GM12878 (cell line): ENCODE data around the gene ATG9B. TPM values are rescaled to one million over a fixed set of nuclear protein-coding genes. Genes with fewer than 3 reads are reported as not detected.

ENCODE experiments used
- ATAC-seq: fragments of 200-7000 bp; cut with Tn5 transposase; 3 replicates; pipeline ENCODE4 v1.9.1; 2020; ENCODE audit warnings: mild to moderate bottlenecking, moderate library complexity
- BruUV-seq: library from RNA; stranded (reverse); fragments of 400-500 nt; replicated peaks from 2 replicates; lab custom pipeline; 2021; lab: Mats Ljungman, UMichigan
- CTCF ChIA-PET: fragments of 300-600 bp; sonication (Branson Sonifier 250); formaldehyde crosslinking; extraction: SDS; loops from one replicate; lab custom pipeline; 2021; ENCODE audit warnings: inconsistent platforms; lab: Yijun Ruan, JAX
- POLR2A ChIA-PET: fragments of 350-600 bp; formaldehyde crosslinking; extraction: SDS; loops from one replicate; lab custom pipeline; 2021; ENCODE audit warnings: inconsistent platforms; lab: Charles Lee
- RAD21 ChIA-PET: fragments of 300-600 bp; sonication (Branson Sonifier 250); formaldehyde crosslinking; loops from one replicate; lab custom pipeline; 2023; ENCODE audit warnings: antibody characterized with exemption; ENCODE audit not compliant: unreplicated experiment; lab: Charles Lee
- SMC1A ChIA-PET: fragments of 300-600 bp; sonication (Branson Sonifier 250); formaldehyde crosslinking; loops from one replicate; lab custom pipeline; 2023; ENCODE audit not compliant: unreplicated experiment, uncharacterized antibody; lab: Charles Lee
- DNase-seq: peaks from one replicate; pipeline ENCODE4 v3.0.0-alpha.2; 2011; ENCODE audit warnings: low read depth, low spot score
- FAIRE-seq: peaks from 3 replicates; lab custom pipeline; 2011; peaks lifted over from hg19 to GRCh38; lab: Jason Lieb, UNC
- H2AFZ ChIP-seq: 2 replicates; pipeline ENCODE4 v1.6.0; 2011; ENCODE audit warnings: low read depth, low read length, control low read depth; ENCODE audit not compliant: control insufficient read depth
- H3K27ac ChIP-seq: 2 replicates; pipeline ENCODE4 v1.5.1; 2011; ENCODE audit warnings: control low read depth; ENCODE audit not compliant: control insufficient read depth, insufficient read depth
- H3K27me3 ChIP-seq, 2 experiments: replicated peaks in 1 of 2; 2 replicates each; pipeline versions ENCODE4 v1.6.0 to v1.6.1; 2011; ENCODE audit warnings: low read length in 1 of 2; ENCODE audit not compliant: control insufficient read depth in 2 of 2, insufficient read depth in 2 of 2
- H3K36me3 ChIP-seq, 2 experiments: 2 replicates each; pipeline ENCODE4 v1.5.1; 2011; ENCODE audit warnings: low read length in 1 of 2; ENCODE audit not compliant: control insufficient read depth in 2 of 2, insufficient read depth in 2 of 2
- H3K4me1 ChIP-seq: 2 replicates; pipeline ENCODE4 v1.6.1; 2011; ENCODE audit warnings: mild to moderate bottlenecking, low read length, moderate library complexity, mixed read lengths; ENCODE audit not compliant: control insufficient read depth, insufficient read depth
- H3K4me2 ChIP-seq: 2 replicates; pipeline ENCODE4 v1.6.0; 2011; ENCODE audit warnings: control low read depth; ENCODE audit not compliant: control insufficient read depth, insufficient read depth
- H3K4me3 ChIP-seq: fragments of 200-600 bp; sonication (generic); 2 replicates; pipeline ENCODE4 v1.5.1; 2016
- H3K79me2 ChIP-seq: 2 replicates; pipeline ENCODE4 v1.6.0; 2011; ENCODE audit warnings: low read length; ENCODE audit not compliant: control insufficient read depth, insufficient read depth
- H3K9ac ChIP-seq: 2 replicates; pipeline ENCODE4 v1.8.0; 2011; ENCODE audit warnings: low read length, control low read depth, mixed read lengths; ENCODE audit not compliant: control insufficient read depth, insufficient read depth
- H3K9me3 ChIP-seq: replicated peaks from 3 replicates; pipeline ENCODE4 v1.5.1; 2011; ENCODE audit warnings: mild to moderate bottlenecking, low read length; ENCODE audit not compliant: control insufficient read depth, insufficient read depth
- H4K20me1 ChIP-seq: 2 replicates; pipeline ENCODE4 v1.6.0; 2011; ENCODE audit not compliant: control insufficient read depth, insufficient read depth
- CHD2 ChIP-seq: IDR thresholded peaks from 2 replicates; pipeline ENCODE4 v1.6.1; 2011; ENCODE audit warnings: low read depth, low read length, improper control_type of control experiment, borderline replicate concordance
- SPI1 ChIP-seq: IDR thresholded peaks from 2 replicates; pipeline ENCODE4 v1.6.1; 2011; ENCODE audit warnings: low read depth, mild to moderate bottlenecking, low read length, moderate library complexity, borderline replicate concordance; ENCODE audit not compliant: insufficient read depth
- ZNF687 ChIP-seq: fragments of 450-650 bp; IDR thresholded peaks from 2 replicates; pipeline ENCODE4 v1.6.1; 2017; ENCODE audit warnings: mild to moderate bottlenecking, moderate library complexity
- WGBS: methylation state at CpG from one replicate; pipeline ENCODE4 v1.1.6; 2016; ENCODE audit warnings: low lambda C conversion rate; ENCODE audit not compliant: insufficient replicate concordance, insufficient coverage; ENCODE audit errors: missing lambda C conversion rate; 5-methylcytosine and 5-hydroxymethylcytosine counted together
- in situ Hi-C: fragments of 300-500 bp; cut with MboI; formaldehyde crosslinking; loops from 9 replicates; pipeline ENCODE4 v1.14.3; 2018; ENCODE audit warnings: mixed read lengths
- intact Hi-C: fragments of 100-400 bp; cut with micrococcal nuclease; formaldehyde crosslinking; loops from one replicate; pipeline ENCODE4 v1.14.2; 2022; ENCODE audit not compliant: unreplicated experiment
- polyA plus RNA-seq, 11 experiments: library from polyadenylated mRNA; depleted of rRNA in 4 of 11; unstranded in 6 of 11; stranded (reverse) in 5 of 11; fragments of >200 nt; fragmentation: Nextera tagmentation in 4 of 11; fragmentation: Illumina TruSeq in 1 of 11; extraction: Ambion mirVana in 4 of 11; extraction: Trizol in 1 of 11; gene quantifications; 1 replicate in 1 of 11; 2 replicates in 10 of 11; pipeline versions ENCODE4 v1.2.1 to v1.2.3, GENCODE V29; 2011 to 2016; ENCODE audit warnings: inconsistent platforms in 2 of 11, missing spikeins in 2 of 11, low read depth in 1 of 11
- total RNA-seq, 4 experiments: library from RNA; depleted of rRNA in 3 of 4; stranded (reverse); fragments of >200 nt in 3 of 4; fragmentation: Illumina TruSeq in 1 of 4; extraction: Trizol in 1 of 4; gene quantifications; 2 replicates each; pipeline versions ENCODE4 v1.2.1 to v1.2.3, GENCODE V29; 2013 to 2021

The ATG9B gene
- total and polyA plus RNA-seq, 10 of the 15 experiments (the other 5 are each of a cell fraction or from before 2014, with no cell fraction given) = 0.01 to 0.83 (median 0.12) TPM; not detected in 2

DNA sequence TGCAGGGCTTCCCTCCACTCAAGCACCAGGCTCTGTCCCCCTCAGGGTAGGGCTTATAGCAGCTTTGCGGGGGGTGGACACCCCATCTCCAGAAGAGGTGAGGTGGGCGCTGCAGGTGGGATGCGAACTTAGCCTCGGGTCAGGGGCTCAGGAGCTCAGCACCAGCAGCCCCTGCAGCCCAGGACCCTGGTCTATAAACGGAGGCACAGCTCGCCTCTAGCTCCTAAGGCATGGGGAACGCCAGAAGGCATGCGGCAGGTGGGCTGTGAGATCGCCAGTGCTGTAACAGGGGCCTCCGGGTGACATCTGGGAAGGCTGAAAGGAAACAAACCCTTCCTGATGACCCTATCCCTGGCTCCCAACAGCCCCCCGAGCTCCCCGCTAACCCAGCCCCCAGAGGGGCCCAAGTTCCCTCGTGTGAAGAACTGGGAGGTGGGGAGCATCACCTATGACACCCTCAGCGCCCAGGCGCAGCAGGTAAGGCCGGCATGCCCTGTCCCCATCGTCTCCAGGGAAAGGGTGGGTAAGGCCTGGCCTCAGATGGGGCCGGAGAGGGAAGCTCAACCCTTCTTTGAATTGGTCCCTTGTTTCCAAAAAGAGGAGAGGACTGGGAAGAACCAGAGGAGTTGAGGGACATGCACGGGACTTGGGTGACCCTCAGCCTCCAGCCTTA, 29.3 kb downstream of the ATG9B start (continued):
- TF ChIP-seq ZNF687 = no peak

GRCh38 chr7:150994141-150994837, 30.0 kb downstream of the ATG9B start:
- SMC1A ChIA-PET = no interaction called here
- RAD21 ChIA-PET = interaction anchor here (1.5 kb wide), 1 partner anchor 10 kb away, joined by 4 read pairs; no protein-coding TSS in a partner anchor
- peak; percentile 74 for ATAC-seq
- Histone ChIP-seq H4K20me1 (no peaks in the 10 kb centered on the region), H3K9me3 (no peaks in the 10 kb centered on the region; the same call in 2 of the 3 replicates), H3K4me1 (no peaks in the 10 kb centered on the region), H3K79me2 (no peaks in the 10 kb centered on the region), H3K4me2 (no peak overlapping the region), H3K9ac (no peak overlapping the region), H3K27me3 (no peaks in the 10 kb centered on the region), H3K36me3 (no peaks in the 10 kb centered on the region), H3K27ac (no peak overlapping the region), H3K4me3 (no peak overlapping the region), H2AFZ (peak overlapping the region; percentile 17; the same call in 1 of the 2 replicates)
- in situ Hi-C loops (no loop called here), intact Hi-C loops (no loop called here)
- WGBS = 30% methylated on average over 15 of the region's 15 CpGs
- CTCF ChIA-PET = interaction anchor here (0.7 to 1.8 kb wide), 4 partner anchors 8 to 15 kb away, joined by 3 to 8 read pairs (median 4); no protein-coding TSS in a partner anchor
- TF ChIP-seq CHD2 = no peak
- peak; percentile 51; the same call in 1 of the 2 replicates for TF ChIP-seq SPI1
- no peak for DNase-seq
- FAIRE-seq = no peak
- POLR2A ChIA-PET = no interaction called here
- BruUV-seq = no TSS peak
